HG02642 (cell line): ENCODE data around the gene TKFC.
A peak's percentile ranks its signal among the peaks of the same experiment; 100 is the strongest.

Source experiments
- ATAC-seq: cut with Tn5 transposase; IDR thresholded peaks from one replicate; pipeline ENCODE4 v1.9.1; 2021; ENCODE audit warnings: mild to moderate bottlenecking; ENCODE audit not compliant: unreplicated experiment, poor library complexity

The TKFC gene

GRCh38 chr11:61343792-61344745 is 11.0 kb downstream of the TKFC start:
- ATAC-seq, result no peak

GRCh38 chr11:61345170-61345610 is 12.2 kb downstream of the TKFC start:
- no peak for ATAC-seq

DNA sequence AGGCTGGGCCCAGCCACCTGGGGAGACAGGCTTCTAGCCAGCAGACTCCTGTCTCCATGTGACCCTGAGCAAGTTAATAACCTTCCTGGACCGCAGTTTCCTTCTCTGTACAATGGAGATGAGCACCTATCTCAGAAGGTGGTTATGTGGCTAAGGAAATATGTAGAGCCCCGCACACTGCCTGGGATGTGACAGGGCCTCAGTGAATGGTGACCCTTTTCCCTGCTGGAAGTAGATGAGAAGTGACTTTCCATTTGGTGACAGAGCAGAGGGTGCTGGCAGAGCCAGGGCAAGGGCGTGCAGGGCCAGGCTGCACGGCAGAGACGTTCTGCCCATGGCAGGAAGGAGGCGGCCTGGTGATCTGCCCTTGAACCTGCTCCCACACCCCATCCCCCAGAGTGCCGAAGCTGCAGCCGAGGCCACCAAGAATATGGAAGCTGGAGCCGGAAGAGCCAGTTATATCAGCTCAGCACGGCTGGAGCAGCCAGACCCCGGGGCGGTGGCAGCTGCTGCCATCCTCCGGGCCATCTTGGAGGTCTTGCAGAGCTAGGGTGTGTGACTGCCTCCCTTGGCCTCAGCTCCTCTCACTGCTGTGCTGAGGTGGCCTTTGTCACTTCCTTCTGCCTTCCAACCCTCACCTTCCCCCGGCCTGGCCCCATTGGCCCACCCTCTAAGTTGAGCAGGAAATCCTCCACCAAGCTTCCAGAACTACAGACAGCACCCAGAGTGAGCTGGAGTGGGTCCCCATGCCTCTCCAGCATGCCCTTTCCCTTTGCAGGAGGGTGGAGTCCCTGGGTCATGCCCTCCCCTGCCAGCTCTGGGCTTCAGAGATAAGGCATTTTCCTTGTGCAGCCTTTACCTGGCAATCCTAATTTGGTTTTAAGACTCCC is 13.2 kb downstream of the TKFC start:
- ATAC-seq, result no peak

DNA sequence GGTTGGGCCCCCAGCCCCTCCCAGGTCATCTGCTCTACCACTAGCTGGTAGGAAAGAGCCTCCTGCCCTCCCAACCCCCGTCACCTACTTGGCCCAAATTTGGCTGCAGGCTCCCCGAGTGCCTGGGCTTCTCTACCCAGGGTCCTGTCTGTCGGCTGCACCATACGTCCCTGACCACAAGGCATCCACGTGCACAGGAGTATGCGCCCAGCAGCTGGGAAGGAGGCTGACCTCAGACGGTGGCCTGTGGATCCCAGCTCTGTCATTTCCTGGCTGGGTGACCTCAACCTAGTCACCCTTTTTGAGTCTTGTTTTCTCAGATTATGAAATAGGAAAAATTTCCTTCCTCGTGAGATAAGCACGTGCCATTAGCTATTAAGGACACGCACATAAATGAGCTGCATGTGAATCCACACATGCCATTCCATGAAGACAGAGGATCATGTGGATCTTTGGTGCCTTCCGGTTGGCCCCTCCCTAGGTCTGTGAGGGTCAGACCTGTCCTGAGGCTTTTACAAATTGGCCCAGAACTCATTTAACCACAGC is 15.0 kb downstream of the TKFC start:
- no peak for ATAC-seq

DNA sequence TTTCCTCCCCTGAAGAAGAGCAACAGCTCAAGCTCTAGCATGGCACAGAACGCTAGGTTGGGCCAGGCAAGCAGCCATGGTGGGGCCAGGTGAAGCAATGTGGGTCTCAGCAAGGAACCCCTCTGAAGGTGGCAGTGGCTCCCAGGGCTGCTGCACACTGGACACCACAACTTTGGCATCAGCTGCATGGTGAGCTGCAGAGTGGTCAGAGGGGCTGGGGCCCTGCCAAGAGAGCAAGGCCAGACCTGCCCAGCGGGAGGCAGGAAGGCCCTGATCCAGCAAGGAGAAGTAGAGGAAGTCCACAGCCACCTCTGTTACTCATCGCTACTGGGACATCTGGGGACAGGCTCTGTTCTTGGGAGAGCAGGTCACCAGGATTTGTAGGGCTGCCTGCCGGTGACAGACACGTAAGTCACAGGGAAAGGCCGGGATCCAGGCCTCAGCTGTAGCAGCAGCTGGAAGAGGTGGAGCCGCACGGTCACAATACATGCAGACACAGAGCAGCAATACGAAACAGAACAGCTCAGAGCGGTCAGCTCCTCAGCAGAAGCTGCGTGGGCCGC is 16.2 kb downstream of the TKFC start:
- ATAC-seq, result no peak

GRCh38 chr11:61349916-61350315 is 16.9 kb downstream of the TKFC start:
- no peak for ATAC-seq

- ATAC-seq, result no peak
Measured at GRCh38 chr11:61350336-61350735, 17.3 kb downstream of the TKFC start.

DNA sequence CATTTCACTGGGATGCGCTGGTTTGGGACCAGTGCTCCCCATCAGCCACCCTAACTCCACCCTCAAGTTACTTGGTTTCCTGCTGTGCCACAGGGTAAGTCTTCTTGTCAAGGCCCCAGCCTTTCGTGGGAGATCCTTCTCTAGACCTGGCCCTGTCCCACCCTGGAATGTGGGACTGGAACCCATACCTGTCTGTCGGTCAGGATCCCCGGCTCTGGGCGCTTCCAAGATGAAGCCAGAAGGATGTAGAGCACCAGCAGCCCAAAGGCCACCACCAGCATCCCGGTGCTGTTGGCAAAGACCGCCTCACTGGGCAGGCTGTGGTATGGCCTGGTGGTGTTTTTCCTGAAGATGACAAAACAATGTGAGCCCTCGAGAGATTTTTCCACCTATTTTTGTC is 17.8 kb downstream of the TKFC start:
- ATAC-seq, result no peak

GRCh38 chr11:61352038-61352437 is 19.0 kb downstream of the TKFC start:
- ATAC-seq, result no peak

- no peak for ATAC-seq
Measured at GRCh38 chr11:61353131-61354067, 20.4 kb downstream of the TKFC start.

GRCh38 chr11:61354208-61354607 is 21.2 kb downstream of the TKFC start:
- ATAC-seq, result no peak

DNA sequence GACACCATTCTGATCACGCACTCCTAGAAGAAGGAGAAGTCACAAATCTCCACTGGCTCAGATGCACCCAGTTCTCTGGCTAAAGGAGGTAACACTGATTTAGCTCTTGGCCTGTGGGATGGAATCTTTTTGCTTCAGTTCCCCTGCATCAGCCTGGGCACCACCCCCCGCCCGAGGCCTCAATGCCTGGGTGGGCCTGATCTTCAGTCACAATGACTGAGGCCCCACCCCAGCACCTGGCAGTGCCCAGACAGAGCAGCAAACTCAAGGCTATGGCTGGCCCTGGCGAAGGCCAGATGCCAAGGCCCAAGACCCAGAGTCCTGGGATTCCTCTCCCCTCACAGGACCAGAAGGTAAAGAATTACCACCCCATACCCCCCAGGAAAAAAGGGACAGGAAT is 23.7 kb downstream of the TKFC start:
- ATAC-seq, result no peak

- ATAC-seq, result peak; percentile 43
Measured at GRCh38 chr11:61357233-61357893, 24.3 kb downstream of the TKFC start.

- ATAC-seq, result no peak
Measured at GRCh38 chr11:61357894-61358239, 24.8 kb downstream of the TKFC start.

- no peak for ATAC-seq
Measured at GRCh38 chr11:61358566-61358965, 25.5 kb downstream of the TKFC start.

DNA sequence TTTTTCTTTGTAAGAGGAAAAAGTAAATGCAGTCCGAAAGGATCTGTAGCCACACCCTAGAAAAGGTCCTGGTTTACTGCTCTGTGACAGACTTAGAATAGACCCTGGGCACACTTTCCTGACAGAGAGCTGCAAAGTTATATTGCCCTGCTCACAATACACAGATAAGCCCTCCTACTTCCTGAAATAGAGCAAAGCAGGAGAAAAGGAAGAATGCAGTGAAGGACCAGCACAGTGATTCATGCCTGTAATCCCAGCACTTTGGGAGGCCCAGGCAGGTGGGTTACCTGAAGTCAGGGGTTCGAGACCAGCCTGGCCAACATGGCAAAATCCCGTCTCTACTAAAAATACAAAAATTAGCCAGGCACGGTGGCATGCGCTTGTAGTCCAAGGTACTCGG is 26.5 kb downstream of the TKFC start:
- no peak for ATAC-seq

- ATAC-seq, result no peak
Measured at GRCh38 chr11:61361237-61361740, 28.3 kb downstream of the TKFC start.

DNA sequence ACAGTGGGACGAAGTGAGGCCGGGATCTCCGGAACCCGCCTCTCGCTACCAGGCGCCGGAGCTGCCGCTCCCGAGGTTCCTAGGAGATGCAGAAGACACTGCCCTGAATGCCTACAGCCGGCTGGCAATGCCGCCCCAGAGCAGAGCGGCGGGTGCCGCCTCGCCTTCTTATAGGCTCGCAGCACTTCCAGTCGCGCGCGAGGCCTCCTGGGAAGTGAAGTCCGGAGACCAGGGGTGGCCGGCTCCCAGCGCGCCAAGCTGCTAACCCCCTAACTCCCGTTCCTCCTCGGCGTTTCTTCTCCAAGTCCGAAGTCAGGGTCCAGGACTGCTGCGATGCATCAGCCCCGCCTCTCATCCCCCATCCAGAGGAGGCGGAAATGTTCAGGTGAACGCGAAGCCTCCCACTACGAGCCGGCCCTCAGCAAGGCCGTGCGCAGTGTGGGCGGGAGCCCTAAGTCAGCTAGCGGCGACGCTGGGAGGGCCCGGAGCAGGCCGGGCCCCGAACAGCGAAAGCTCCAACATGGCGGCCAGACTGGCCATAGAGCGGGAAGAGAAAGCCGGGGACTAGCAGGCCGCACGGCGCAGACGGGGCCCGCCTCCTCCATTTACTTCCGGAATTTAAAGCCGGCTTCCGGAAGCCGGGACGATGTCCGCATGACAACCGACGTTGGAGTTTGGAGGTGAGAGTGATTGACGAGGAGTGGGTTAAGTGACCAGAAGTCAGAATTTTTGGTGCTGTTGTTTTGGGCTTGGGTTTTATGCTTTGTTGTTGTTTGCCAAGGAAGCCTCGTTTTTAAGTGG is 28.9 kb downstream of the TKFC start, which contains the start of the genes CYB561A3 and TMEM138:
Gene CYB561A3 (minus strand): TSS at position 142 of the 801 bp plus-strand sequence. CDS start 5,169 bp downstream, outside the sequence.
Gene TMEM138 (plus strand): TSS at position 634 of the 801 bp plus-strand sequence. CDS start 2,017 bp downstream, outside the sequence.
- peak; percentile 88 for ATAC-seq
